Transverse colon (tissue), 3 donors: ENCODE data around the gene UBAC2.

ENCODE experiments used
- POLR2A ChIP-seq: fragments of 450-650 bp; IDR thresholded peaks from one replicate; pipeline ENCODE4 v1.6.1; 2016; ENCODE audit warnings: antibody characterized with exemption, mild to moderate bottlenecking, moderate library complexity
- TF ChIP-seq, protein P1 (sequence below), 5 experiments: fragments of 200-600 bp in 3 of 5; fragments of 450-650 bp in 2 of 5; sonication (generic) in 3 of 5; IDR thresholded peaks; 1 replicate in 2 of 5; 2 replicates in 3 of 5; pipeline ENCODE4 v1.5.1; 2016 to 2017; ENCODE audit warnings: antibody characterized with exemption in 5 of 5, inconsistent platforms in 3 of 5, mild to moderate bottlenecking in 2 of 5, moderate library complexity in 1 of 5

GRCh38 chr13:99205621-99206220 lies 5.1 kb downstream of the UBAC2 start:
- TF ChIP-seq, protein P1, sequence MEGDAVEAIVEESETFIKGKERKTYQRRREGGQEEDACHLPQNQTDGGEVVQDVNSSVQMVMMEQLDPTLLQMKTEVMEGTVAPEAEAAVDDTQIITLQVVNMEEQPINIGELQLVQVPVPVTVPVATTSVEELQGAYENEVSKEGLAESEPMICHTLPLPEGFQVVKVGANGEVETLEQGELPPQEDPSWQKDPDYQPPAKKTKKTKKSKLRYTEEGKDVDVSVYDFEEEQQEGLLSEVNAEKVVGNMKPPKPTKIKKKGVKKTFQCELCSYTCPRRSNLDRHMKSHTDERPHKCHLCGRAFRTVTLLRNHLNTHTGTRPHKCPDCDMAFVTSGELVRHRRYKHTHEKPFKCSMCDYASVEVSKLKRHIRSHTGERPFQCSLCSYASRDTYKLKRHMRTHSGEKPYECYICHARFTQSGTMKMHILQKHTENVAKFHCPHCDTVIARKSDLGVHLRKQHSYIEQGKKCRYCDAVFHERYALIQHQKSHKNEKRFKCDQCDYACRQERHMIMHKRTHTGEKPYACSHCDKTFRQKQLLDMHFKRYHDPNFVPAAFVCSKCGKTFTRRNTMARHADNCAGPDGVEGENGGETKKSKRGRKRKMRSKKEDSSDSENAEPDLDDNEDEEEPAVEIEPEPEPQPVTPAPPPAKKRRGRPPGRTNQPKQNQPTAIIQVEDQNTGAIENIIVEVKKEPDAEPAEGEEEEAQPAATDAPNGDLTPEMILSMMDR (IDR thresholded peaks at IDR 0.05) = no peak
- no peak for TF ChIP-seq POLR2A
